ENCODE data around the gene TRPC5OS. TPM values are rescaled to one million over a fixed set of nuclear protein-coding genes. Genes with fewer than 3 reads are reported as not detected.

Gene TRPC5OS
- total and polyA plus RNA-seq, 2 experiments from 2014 or later: 0.67 TPM; not detected in 1

- 89% methylated on average over 7 of the region's 7 CpGs for WGBS (ENCODE audit: low lambda C conversion rate, missing lambda C conversion rate)
- H3K9me2 ChIP-seq (replicated peaks; ENCODE audit: insufficient read depth): no peaks in the 10 kb centered on the region
- no peak overlapping the region for H2AFZ ChIP-seq
- H3K9me3 ChIP-seq (ENCODE audit: low read depth): no peaks in the 10 kb centered on the region
- no peaks in the 10 kb centered on the region for H3K4me1 ChIP-seq (ENCODE audit: insufficient read depth)
- H3K36me3 ChIP-seq (replicated peaks; ENCODE audit: insufficient read depth, low read depth): no peaks in the 10 kb centered on the region
- no peaks in the 10 kb centered on the region for H3K79me2 ChIP-seq
- H4K20me1 ChIP-seq (ENCODE audit: insufficient read depth, poor library complexity, severe bottlenecking): no peaks in the 10 kb centered on the region
- no peak for DNase-seq (ENCODE audit: low spot score)
- TF ChIP-seq EZH2phosphoT487 (IDR thresholded peaks at IDR 0.05; ENCODE audit: low read depth, severe bottlenecking, unreplicated experiment) (no peak), EZH2 (IDR thresholded peaks at IDR 0.05; ENCODE audit: borderline replicate concordance) (no peak)
- H3K27ac ChIP-seq: no peak overlapping the region
- no peak overlapping the region for H3K4me2 ChIP-seq
- H3K4me3 ChIP-seq: no peak overlapping the region
- H3K27me3 ChIP-seq: no peaks in the 10 kb centered on the region
Measured at GRCh38 chrX:111896148-111896547, 20.2 kb downstream of the TRPC5OS start.

DNA sequence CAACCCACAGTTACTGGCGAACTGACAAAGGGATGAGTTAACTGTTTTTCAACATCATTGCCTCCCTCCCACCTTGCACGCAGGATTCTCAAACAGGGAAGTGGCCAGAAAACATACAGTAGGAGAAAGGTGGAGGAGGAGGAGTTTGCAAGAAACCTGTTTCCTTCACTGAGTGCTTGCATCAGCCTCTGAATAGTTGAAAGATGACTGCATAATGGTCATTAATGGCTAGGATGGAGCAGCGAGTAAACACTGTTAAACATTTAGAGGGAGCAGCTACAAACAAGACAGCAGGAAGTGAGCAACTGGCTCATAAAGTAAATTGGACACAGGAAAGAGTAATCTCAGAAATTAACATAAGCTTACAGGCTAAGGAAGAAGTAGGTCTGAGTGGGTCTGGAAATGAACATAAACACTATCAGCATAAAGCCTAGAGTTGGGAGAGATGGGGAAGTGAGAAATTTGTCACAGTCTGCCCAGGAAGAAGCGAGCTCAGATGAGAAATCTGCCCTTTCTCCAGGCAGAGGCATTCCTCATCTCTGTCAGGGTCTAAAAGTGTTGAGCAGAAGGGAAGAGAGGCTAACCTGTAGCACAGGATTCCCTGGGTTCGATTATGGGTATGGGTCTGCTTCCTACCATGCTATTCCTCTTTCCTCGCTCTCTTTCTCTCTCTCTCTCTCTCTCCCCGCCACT is 38.6 kb downstream of the TRPC5OS start:
- WGBS (ENCODE audit: low lambda C conversion rate, missing lambda C conversion rate): 65% methylated on average over 7 of the region's 7 CpGs
- no peak overlapping the region for H3K4me2 ChIP-seq
- no peaks in the 10 kb centered on the region for H3K9me3 ChIP-seq (ENCODE audit: low read depth)
- no peaks in the 10 kb centered on the region for H3K79me2 ChIP-seq
- DNase-seq (ENCODE audit: low spot score): peak; percentile 34
- H3K27ac ChIP-seq: peak overlapping the region; percentile 51
- no peaks in the 10 kb centered on the region for H4K20me1 ChIP-seq (ENCODE audit: insufficient read depth, poor library complexity, severe bottlenecking)
- no peaks in the 10 kb centered on the region for H3K9me2 ChIP-seq (replicated peaks; ENCODE audit: insufficient read depth)
- peak overlapping the region; percentile 22 for H2AFZ ChIP-seq
- H3K27me3 ChIP-seq: no peaks in the 10 kb centered on the region
- TF ChIP-seq EZH2 (IDR thresholded peaks at IDR 0.05; ENCODE audit: borderline replicate concordance): no peak
- TF ChIP-seq EZH2phosphoT487 (IDR thresholded peaks at IDR 0.05; ENCODE audit: low read depth, severe bottlenecking, unreplicated experiment): no peak
- no peak overlapping the region for H3K4me3 ChIP-seq
- H3K4me1 ChIP-seq (ENCODE audit: insufficient read depth): peaks cover 3% of the 10 kb centered on the region
- no peaks in the 10 kb centered on the region for H3K36me3 ChIP-seq (replicated peaks; ENCODE audit: insufficient read depth, low read depth)

DNA sequence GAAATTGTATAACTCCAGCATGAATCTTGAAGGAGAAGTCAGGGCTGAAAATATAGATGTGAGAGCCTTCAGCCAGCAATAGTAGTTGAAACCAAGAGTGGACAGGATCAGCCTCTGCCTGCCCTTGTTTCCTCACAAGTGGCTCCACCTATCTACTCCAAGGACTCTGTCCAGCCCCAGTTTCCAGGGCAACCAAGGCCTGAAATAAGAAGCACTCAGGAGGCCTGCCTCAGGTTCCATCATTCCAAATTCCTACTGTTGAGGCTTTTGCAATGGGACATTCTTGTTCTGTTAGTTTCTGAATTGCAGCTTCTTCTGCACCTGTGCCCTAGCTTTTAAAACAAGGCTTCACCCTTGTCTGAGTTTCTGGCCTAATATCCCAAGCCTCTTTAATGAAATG is 41.6 kb downstream of the TRPC5OS start:
- no peaks in the 10 kb centered on the region for H4K20me1 ChIP-seq (ENCODE audit: insufficient read depth, poor library complexity, severe bottlenecking)
- H2AFZ ChIP-seq: no peak overlapping the region
- no peaks in the 10 kb centered on the region for H3K9me3 ChIP-seq (ENCODE audit: low read depth)
- no peak overlapping the region for H3K4me2 ChIP-seq
- TF ChIP-seq EZH2 (IDR thresholded peaks at IDR 0.05; ENCODE audit: borderline replicate concordance) (no peak), EZH2phosphoT487 (IDR thresholded peaks at IDR 0.05; ENCODE audit: low read depth, severe bottlenecking, unreplicated experiment) (no peak)
- TF ChIP-seq, protein P1, sequence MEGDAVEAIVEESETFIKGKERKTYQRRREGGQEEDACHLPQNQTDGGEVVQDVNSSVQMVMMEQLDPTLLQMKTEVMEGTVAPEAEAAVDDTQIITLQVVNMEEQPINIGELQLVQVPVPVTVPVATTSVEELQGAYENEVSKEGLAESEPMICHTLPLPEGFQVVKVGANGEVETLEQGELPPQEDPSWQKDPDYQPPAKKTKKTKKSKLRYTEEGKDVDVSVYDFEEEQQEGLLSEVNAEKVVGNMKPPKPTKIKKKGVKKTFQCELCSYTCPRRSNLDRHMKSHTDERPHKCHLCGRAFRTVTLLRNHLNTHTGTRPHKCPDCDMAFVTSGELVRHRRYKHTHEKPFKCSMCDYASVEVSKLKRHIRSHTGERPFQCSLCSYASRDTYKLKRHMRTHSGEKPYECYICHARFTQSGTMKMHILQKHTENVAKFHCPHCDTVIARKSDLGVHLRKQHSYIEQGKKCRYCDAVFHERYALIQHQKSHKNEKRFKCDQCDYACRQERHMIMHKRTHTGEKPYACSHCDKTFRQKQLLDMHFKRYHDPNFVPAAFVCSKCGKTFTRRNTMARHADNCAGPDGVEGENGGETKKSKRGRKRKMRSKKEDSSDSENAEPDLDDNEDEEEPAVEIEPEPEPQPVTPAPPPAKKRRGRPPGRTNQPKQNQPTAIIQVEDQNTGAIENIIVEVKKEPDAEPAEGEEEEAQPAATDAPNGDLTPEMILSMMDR (IDR thresholded peaks at IDR 0.05; ENCODE audit: poor library complexity): no peak
- no peak overlapping the region for H3K27ac ChIP-seq
- H3K9me2 ChIP-seq (replicated peaks; ENCODE audit: insufficient read depth): no peaks in the 10 kb centered on the region
- DNase-seq (ENCODE audit: low spot score): no peak
- peaks cover 3% of the 10 kb centered on the region for H3K4me1 ChIP-seq (ENCODE audit: insufficient read depth)
- H3K79me2 ChIP-seq: no peaks in the 10 kb centered on the region
- no peaks in the 10 kb centered on the region for H3K27me3 ChIP-seq
- H3K36me3 ChIP-seq (replicated peaks; ENCODE audit: insufficient read depth, low read depth): no peaks in the 10 kb centered on the region
- no peak overlapping the region for H3K4me3 ChIP-seq

- TF ChIP-seq EZH2phosphoT487 (IDR thresholded peaks at IDR 0.05; ENCODE audit: low read depth, severe bottlenecking, unreplicated experiment) (no peak), EZH2 (IDR thresholded peaks at IDR 0.05; ENCODE audit: borderline replicate concordance) (no peak)
- TF ChIP-seq, protein P1 (IDR thresholded peaks at IDR 0.05; ENCODE audit: poor library complexity): no peak
- Histone ChIP-seq H4K20me1 (ENCODE audit: insufficient read depth, poor library complexity, severe bottlenecking) (no peaks in the 10 kb centered on the region), H3K9me2 (replicated peaks; ENCODE audit: insufficient read depth) (no peaks in the 10 kb centered on the region), H2AFZ (no peak overlapping the region), H3K4me3 (no peak overlapping the region), H3K4me1 (ENCODE audit: insufficient read depth) (no peaks in the 10 kb centered on the region), H3K27me3 (no peaks in the 10 kb centered on the region), H3K9me3 (ENCODE audit: low read depth) (no peaks in the 10 kb centered on the region), H3K27ac (no peak overlapping the region), H3K4me2 (no peak overlapping the region), H3K79me2 (no peaks in the 10 kb centered on the region), H3K36me3 (replicated peaks; ENCODE audit: insufficient read depth, low read depth) (no peaks in the 10 kb centered on the region)
- 62% methylated on average over 4 of the region's 4 CpGs for WGBS (ENCODE audit: low lambda C conversion rate, missing lambda C conversion rate)
- no peak for DNase-seq (ENCODE audit: low spot score)
Measured at GRCh38 chrX:111928456-111928855, 52.5 kb downstream of the TRPC5OS start.

Other genes starting within 250 kb of the TRPC5OS start
- gene ALG13, start 195.0 kb upstream of the TRPC5OS start, total RNA-seq: 72.2 and 77.4 TPM in 2 replicates
- gene ALG13, start 195.0 kb upstream of the TRPC5OS start, polyA plus RNA-seq: 61.5 and 72.0 TPM in 2 replicates
- gene TRPC5, start 206.6 kb downstream of the TRPC5OS start, total RNA-seq: 0.28 and 0.67 TPM in 2 replicates
- 0.08 TPM in 1 of 2 replicates, not detected in the other for gene TRPC5, start 206.6 kb downstream of the TRPC5OS start, polyA plus RNA-seq
- gene RTL4, start 206.8 kb downstream of the TRPC5OS start, total RNA-seq: 0.12 TPM in 1 of 2 replicates, not detected in the other
- not detected in 2 replicates for gene RTL4, start 206.8 kb downstream of the TRPC5OS start, polyA plus RNA-seq

Measured in hepatocyte (in vitro differentiated cells).